Caco-2 (cell line): Measurements from ENCODE around the gene NDUFA13. TPM values are rescaled to one million over a fixed set of nuclear protein-coding genes. Genes with fewer than 3 reads are reported as not detected.

Experiments used
- BruUV-seq: library from RNA; stranded (reverse); fragments of 400-500 nt; replicated peaks from 2 replicates; lab custom pipeline; 2021; lab: Mats Ljungman, UMichigan
- CTCF ChIA-PET: fragments of 300-600 bp; sonication (Branson Sonifier 250); formaldehyde crosslinking; loops from one replicate; lab custom pipeline; 2022; ENCODE audit warnings: antibody characterized with exemption; lab: Charles Lee
- POLR2A ChIA-PET: fragments of 300-600 bp; sonication (Branson Sonifier 250); formaldehyde crosslinking; loops from one replicate; lab custom pipeline; 2022; ENCODE audit warnings: antibody characterized with exemption; lab: Charles Lee
- DNase-seq, 2 experiments: peaks; one replicate each; pipeline versions ENCODE4 v3.0.0 to v3.0.0-alpha.2; 2020 to 2022
- H3K27me3 ChIP-seq: replicated peaks from 2 replicates; pipeline ENCODE4 v1.6.0; 2011; ENCODE audit warnings: low read length; ENCODE audit not compliant: control insufficient read depth, insufficient read depth
- H3K36me3 ChIP-seq: 2 replicates; pipeline ENCODE4 v1.5.1; 2011; ENCODE audit warnings: low read length; ENCODE audit not compliant: control insufficient read depth, insufficient read depth
- H3K4me1 ChIP-seq: fragments of 250-450 bp; sonication (Bioruptor Pico); 2 replicates; pipeline ENCODE4 v1.5.1; 2020; ENCODE audit warnings: mild to moderate bottlenecking
- H3K4me3 ChIP-seq: 2 replicates; pipeline ENCODE4 v1.5.1; 2011; ENCODE audit warnings: low read depth, mild to moderate bottlenecking, control low read depth, low read length
- H3K9me3 ChIP-seq: fragments of 250-450 bp; sonication (Bioruptor Pico); 2 replicates; pipeline ENCODE4 v1.5.1; 2020; ENCODE audit warnings: mild to moderate bottlenecking, moderate library complexity
- H3K27ac Mint-ChIP-seq: one replicate; pipeline ENCODE4 v1.8.0; 2022; ENCODE audit warnings: mixed read lengths; ENCODE audit not compliant: unreplicated experiment
- H3K27me3 Mint-ChIP-seq: one replicate; pipeline ENCODE4 v1.8.0; 2022; ENCODE audit warnings: mixed read lengths; ENCODE audit not compliant: insufficient read depth, unreplicated experiment
- H3K36me3 Mint-ChIP-seq: one replicate; pipeline ENCODE4 v1.8.0; 2022; ENCODE audit warnings: mild to moderate bottlenecking, mixed read lengths; ENCODE audit not compliant: insufficient read depth, unreplicated experiment
- H3K4me1 Mint-ChIP-seq: one replicate; pipeline ENCODE4 v1.8.0; 2022; ENCODE audit warnings: low read depth, mixed read lengths; ENCODE audit not compliant: unreplicated experiment
- H3K4me3 Mint-ChIP-seq: one replicate; pipeline ENCODE4 v1.8.0; 2022; ENCODE audit warnings: mild to moderate bottlenecking, moderate library complexity, mixed read lengths; ENCODE audit not compliant: unreplicated experiment
- H3K9me3 Mint-ChIP-seq: one replicate; pipeline ENCODE4 v1.8.0; 2022; ENCODE audit warnings: mixed read lengths; ENCODE audit not compliant: unreplicated experiment
- intact Hi-C: fragments of 100-400 bp; cut with micrococcal nuclease; formaldehyde crosslinking; loops from one replicate; pipeline ENCODE4 v1.10.0; 2022; ENCODE audit not compliant: unreplicated experiment
- total RNA-seq: library from RNA; stranded (reverse); gene quantifications from 2 replicates; pipeline ENCODE4 v1.2.3, GENCODE V29; 2022
- TF ChIP-seq, protein P1 (sequence below), 2 experiments: fragments of 200-600 bp in 1 of 2; IDR thresholded peaks; 1 replicate in 1 of 2; 2 replicates in 1 of 2; pipeline versions ENCODE4 v1.5.1 to v1.8.0; 2011 to 2022; ENCODE audit warnings: antibody characterized with exemption in 1 of 2, control low read depth in 1 of 2, inconsistent platforms in 1 of 2, low read depth in 1 of 2, low read length in 1 of 2, mild to moderate bottlenecking in 1 of 2, moderate library complexity in 1 of 2; ENCODE audit not compliant: insufficient read depth in 1 of 2, severe bottlenecking in 1 of 2, unreplicated experiment in 1 of 2

The NDUFA13 gene
- total RNA-seq, 1 experiment from 2014 or later, result 355 TPM

DNA sequence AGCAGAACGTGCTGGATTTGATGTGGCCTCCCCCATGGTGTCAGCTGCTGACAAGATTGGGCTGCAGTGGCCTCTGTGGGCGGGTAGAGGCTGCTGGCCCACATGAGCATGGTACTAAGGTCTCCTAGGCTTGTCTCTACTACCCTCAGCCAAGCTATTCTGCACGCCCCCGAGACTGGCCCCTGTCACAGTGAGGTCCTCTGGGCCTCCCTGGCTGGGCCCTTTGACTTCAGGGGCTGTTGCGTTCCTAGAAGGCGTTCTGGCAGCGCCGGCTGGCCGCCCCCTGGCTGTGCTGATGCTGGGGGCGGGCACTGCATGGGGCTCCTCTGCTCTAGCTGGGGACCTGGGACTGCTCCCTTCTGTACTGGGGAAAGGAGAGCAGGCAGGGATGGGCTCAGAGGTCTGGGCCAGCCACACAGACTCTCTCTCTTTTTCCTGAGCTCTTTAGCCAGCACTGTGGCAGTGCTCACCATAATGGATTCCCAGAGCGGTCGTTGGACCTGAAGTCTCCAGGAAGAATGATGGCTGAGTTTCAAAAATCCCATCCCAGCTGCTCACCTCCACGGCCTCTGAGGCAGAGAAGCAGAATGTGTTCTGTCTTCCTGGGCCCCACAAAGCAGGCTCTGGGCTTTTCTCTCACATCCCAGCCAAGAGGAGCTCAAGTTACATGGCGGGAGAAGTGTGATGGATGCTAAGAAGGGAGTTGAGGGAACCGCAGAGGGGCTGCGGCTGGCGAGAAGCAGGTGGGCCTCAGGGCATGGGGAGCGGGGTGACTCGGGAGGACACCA lies 33.0 kb upstream of the NDUFA13 start:
- Histone ChIP-seq H3K36me3 (no peaks in the 10 kb centered on the region; the same call in none of the 2 replicates), H3K9me3 (no peaks in the 10 kb centered on the region), H3K4me3 (no peak overlapping the region), H3K27me3 (no peaks in the 10 kb centered on the region), H3K4me1 (no peaks in the 10 kb centered on the region)
- ChIA-PET POLR2A (no interaction called here), CTCF (no interaction called here)
- DNase-seq, result no peak
- intact Hi-C loops, result no loop called here
- TF ChIP-seq, protein P1, sequence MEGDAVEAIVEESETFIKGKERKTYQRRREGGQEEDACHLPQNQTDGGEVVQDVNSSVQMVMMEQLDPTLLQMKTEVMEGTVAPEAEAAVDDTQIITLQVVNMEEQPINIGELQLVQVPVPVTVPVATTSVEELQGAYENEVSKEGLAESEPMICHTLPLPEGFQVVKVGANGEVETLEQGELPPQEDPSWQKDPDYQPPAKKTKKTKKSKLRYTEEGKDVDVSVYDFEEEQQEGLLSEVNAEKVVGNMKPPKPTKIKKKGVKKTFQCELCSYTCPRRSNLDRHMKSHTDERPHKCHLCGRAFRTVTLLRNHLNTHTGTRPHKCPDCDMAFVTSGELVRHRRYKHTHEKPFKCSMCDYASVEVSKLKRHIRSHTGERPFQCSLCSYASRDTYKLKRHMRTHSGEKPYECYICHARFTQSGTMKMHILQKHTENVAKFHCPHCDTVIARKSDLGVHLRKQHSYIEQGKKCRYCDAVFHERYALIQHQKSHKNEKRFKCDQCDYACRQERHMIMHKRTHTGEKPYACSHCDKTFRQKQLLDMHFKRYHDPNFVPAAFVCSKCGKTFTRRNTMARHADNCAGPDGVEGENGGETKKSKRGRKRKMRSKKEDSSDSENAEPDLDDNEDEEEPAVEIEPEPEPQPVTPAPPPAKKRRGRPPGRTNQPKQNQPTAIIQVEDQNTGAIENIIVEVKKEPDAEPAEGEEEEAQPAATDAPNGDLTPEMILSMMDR (IDR thresholded peaks at IDR 0.05; ENCODE audit: insufficient read depth in 1 of 2, low read depth in 1 of 2, low read length in 1 of 2, severe bottlenecking in 1 of 2, unreplicated experiment in 1 of 2), result no peak
- Mint-ChIP-seq H3K27ac (no peak overlapping the region), H3K4me1 (no peaks in the 10 kb centered on the region), H3K36me3 (peaks cover 38% of the 10 kb centered on the region), H3K4me3 (no peak overlapping the region), H3K9me3 (no peaks in the 10 kb centered on the region), H3K27me3 (no peaks in the 10 kb centered on the region)
- BruUV-seq, result no TSS peak

DNA sequence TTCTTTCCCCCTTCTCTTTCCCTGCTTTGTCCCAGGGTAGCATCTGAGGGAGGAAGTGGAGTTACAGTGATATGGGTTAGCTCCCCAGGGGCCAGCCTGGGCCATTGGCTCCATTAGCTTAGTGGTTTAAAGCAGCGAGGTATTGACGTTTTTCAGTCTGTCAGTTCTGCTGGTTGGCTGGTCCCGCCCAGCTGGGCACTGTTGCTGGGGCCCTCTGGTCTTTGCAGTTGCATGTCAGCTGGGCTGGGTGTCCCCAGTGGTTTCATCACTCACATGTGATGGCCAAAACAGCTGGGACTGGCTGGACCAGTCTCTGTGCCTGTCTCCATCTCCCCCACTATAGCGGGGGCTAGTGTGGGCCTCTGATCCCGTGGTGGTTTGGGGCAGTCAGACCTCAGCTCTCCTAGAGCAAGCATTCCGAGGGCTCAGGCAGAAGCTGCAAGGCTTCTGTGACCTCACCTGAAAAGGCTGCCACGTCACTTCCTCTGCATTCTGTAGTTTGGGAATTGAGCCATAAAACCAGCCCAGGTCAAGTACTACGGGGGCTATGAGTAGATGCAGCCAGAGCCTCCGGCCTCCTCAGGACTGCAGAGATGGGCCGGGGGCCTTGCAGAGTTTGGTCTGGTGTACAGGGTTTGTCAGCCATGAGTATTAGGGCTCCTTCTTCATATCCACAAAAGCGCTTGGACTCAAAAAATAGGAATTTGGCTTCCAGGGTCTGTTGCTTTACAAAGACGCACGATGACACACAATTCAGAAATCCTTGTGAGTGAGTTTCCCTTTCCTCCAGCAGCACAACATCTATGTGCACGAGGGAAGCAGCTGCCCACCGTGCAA lies 30.6 kb upstream of the NDUFA13 start:
- CTCF ChIA-PET, result no interaction called here
- BruUV-seq, result no TSS peak
- DNase-seq, result no peak
- no peak overlapping the region for H3K4me3 ChIP-seq
- Mint-ChIP-seq H3K4me1 (peaks cover 6% of the 10 kb centered on the region), H3K36me3 (peaks cover 46% of the 10 kb centered on the region), H3K27ac (no peak overlapping the region), H3K27me3 (no peaks in the 10 kb centered on the region), H3K9me3 (no peaks in the 10 kb centered on the region), H3K4me3 (no peak overlapping the region)
- POLR2A ChIA-PET, result no interaction called here
- H3K4me1 ChIP-seq, result peaks cover 19% of the 10 kb centered on the region
- H3K36me3 ChIP-seq, result no peaks in the 10 kb centered on the region; the same call in none of the 2 replicates
- H3K27me3 ChIP-seq, result no peaks in the 10 kb centered on the region
- TF ChIP-seq, protein P1 (IDR thresholded peaks at IDR 0.05; ENCODE audit: insufficient read depth in 1 of 2, low read depth in 1 of 2, low read length in 1 of 2, severe bottlenecking in 1 of 2, unreplicated experiment in 1 of 2), result no peak
- no peaks in the 10 kb centered on the region for H3K9me3 ChIP-seq
- intact Hi-C loops, result no loop called here

DNA sequence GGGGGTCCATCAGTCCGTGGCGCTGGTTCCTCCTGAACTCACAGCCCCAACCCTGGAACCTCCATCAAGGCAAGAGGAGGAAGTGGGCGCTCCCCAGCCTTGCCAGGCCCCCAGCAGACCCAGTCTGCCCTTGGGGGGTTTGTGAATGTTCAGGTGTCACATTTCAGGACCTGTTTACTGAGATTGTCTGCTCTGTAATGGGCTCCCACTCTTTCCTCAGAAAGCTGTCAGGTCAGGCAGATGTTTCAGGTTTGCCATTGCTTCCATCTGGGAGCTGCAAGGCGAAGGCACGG lies 30.1 kb upstream of the NDUFA13 start:
- no peaks in the 10 kb centered on the region; the same call in none of the 2 replicates for H3K36me3 ChIP-seq
- TF ChIP-seq, protein P1 (IDR thresholded peaks at IDR 0.05; ENCODE audit: insufficient read depth in 1 of 2, low read depth in 1 of 2, low read length in 1 of 2, severe bottlenecking in 1 of 2, unreplicated experiment in 1 of 2), result no peak
- DNase-seq, result no peak
- ChIA-PET CTCF (no interaction called here), POLR2A (no interaction called here)
- intact Hi-C loops, result no loop called here
- H3K27me3 ChIP-seq, result no peaks in the 10 kb centered on the region
- no peaks in the 10 kb centered on the region for H3K9me3 Mint-ChIP-seq
- no TSS peak for BruUV-seq
- peaks cover 6% of the 10 kb centered on the region for H3K4me1 Mint-ChIP-seq
- H3K4me1 ChIP-seq, result peaks cover 19% of the 10 kb centered on the region
- H3K9me3 ChIP-seq, result no peaks in the 10 kb centered on the region
- H3K4me3 Mint-ChIP-seq, result no peak overlapping the region
- no peaks in the 10 kb centered on the region for H3K27me3 Mint-ChIP-seq
- H3K27ac Mint-ChIP-seq, result no peak overlapping the region
- no peak overlapping the region for H3K4me3 ChIP-seq
- H3K36me3 Mint-ChIP-seq, result peaks cover 50% of the 10 kb centered on the region
